Measurements from ENCODE around the gene WDR18.

WDR18 gene

GRCh38 chr19:1041835-1042685, 57.9 kb downstream of the WDR18 start:
- DNase-seq (ENCODE audit: low read depth in 2 of 2): no peak

- DNase-seq (ENCODE audit: low read depth in 2 of 2): no peak
These were observed 58.8 kb downstream of the WDR18 start for GRCh38 chr19:1042689-1043511.
